Measurements from ENCODE around the gene HTR4. TPM values are rescaled to one million over a fixed set of nuclear protein-coding genes. Genes with fewer than 3 reads are reported as not detected.
A peak's percentile ranks its signal among the peaks of the same experiment; 100 is the strongest.

The HTR4 gene
- polyA plus RNA-seq, 3 donors, result not detected

DNA sequence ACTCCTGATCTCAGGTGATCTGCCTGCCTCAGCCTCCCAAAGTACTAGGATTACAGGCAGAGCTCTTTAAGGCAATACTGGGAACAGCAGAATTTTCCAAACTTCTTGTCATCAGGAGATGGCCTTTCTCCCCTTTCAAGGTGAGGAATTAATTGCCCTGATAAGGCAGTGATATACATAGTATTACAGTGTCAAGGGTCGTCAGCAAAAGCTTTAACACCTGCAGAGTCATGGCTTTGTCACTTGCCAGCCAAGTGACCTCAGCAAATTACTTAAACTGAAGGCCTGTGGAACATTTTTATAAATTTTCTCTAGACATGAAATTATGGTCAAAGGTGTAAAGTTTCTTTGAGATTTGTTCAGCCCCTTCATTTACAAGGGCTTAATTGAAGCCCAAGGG, 211.1 kb downstream of the HTR4 start:
- peak overlapping the region in 2 of 7 donors; percentile 8 to 30 for H3K27ac Mint-ChIP-seq
- intact Hi-C loops (cut with micrococcal nuclease), result loop anchor here (5.0 to 10.0 kb wide), 2 partner anchors 589 to 592 kb away; no protein-coding TSS in a partner anchor

DNA sequence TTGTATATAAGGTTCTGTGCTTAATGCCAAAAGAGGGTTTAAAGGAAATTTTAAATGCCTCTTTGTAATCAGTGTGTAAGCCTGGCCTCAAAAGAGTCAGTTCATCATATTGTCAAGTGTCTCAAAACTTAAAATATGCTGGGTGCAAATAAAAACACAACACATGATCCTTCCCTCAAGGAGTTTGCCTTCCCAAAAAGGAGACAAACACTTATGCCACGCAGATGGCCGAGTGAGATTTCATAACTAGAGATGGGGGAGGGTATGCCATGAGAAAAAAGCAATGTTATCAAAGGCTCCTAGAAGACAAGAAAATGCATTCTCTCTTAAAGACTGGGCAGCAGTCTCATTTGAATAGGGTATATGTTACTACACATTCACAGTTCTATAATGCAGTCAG, 215.4 kb downstream of the HTR4 start:
- no peak for TF ChIP-seq CTCF (IDR thresholded peaks at IDR 0.05)
- peaks cover 2% of the 10 kb centered on the region for H3K4me1 Mint-ChIP-seq
- WGBS (ENCODE audit: insufficient coverage), result no CpG with 5 or more reads among the region's 2 CpGs
- Histone ChIP-seq H3K4me2 (replicated peaks; ENCODE audit: extremely low read depth, low read length, poor library complexity, severe bottlenecking) (no peak overlapping the region), H3K27ac (ENCODE audit: low read depth in 1 of 2, low read length in 2 of 2) (no peak overlapping the region), H2AFZ (ENCODE audit: insufficient read depth, low read depth, low read length, poor library complexity, severe bottlenecking) (no peak overlapping the region), H3K4me3 (replicated peaks in 1 of 3; ENCODE audit: low read depth in 2 of 3, low read length in 3 of 3) (no peak overlapping the region), H4K20me1 (ENCODE audit: insufficient read depth, low read length) (no peaks in the 10 kb centered on the region), H3K36me3 (replicated peaks in 1 of 2; ENCODE audit: control insufficient read depth in 1 of 2, insufficient read depth in 2 of 2, low read length in 2 of 2) (peaks cover 92 to 99% of the 10 kb centered on the region in 2 donors), H3K9ac (ENCODE audit: insufficient read depth, low read length, poor library complexity, severe bottlenecking) (no peak overlapping the region), H3K4me1 (ENCODE audit: control insufficient read depth in 1 of 2, insufficient read depth in 2 of 2, low read length in 2 of 2) (no peaks in the 10 kb centered on the region), H3K27me3 (ENCODE audit: control insufficient read depth in 2 of 2, insufficient read depth in 2 of 2, low read length in 2 of 2) (no peaks in the 10 kb centered on the region), H3K79me2 (ENCODE audit: insufficient read depth, low read length) (no peaks in the 10 kb centered on the region), H3K9me3 (replicated peaks in 1 of 2; ENCODE audit: control insufficient read depth in 1 of 2, insufficient read depth in 1 of 2, low read length in 2 of 2) (no peaks in the 10 kb centered on the region)
- intact Hi-C loops (cut with micrococcal nuclease), result no loop called here
- H3K36me3 Mint-ChIP-seq, result peaks cover 68 to 87% of the 10 kb centered on the region in 2 donors
- H3K4me3 Mint-ChIP-seq, result no peak overlapping the region
- no peak for DNase-seq
- H3K9me3 Mint-ChIP-seq, result no peaks in the 10 kb centered on the region
- no peaks in the 10 kb centered on the region for H3K27me3 Mint-ChIP-seq (ENCODE audit: low read depth in 3 of 3)
- H3K27ac Mint-ChIP-seq, result peak overlapping the region in 1 of 7 donors; percentile 42

More for the DNA sequence above, 211.1 kb downstream of the HTR4 start:
- Histone ChIP-seq H3K9me3 (replicated peaks in 1 of 2; ENCODE audit: control insufficient read depth in 1 of 2, insufficient read depth in 1 of 2, low read length in 2 of 2) (no peaks in the 10 kb centered on the region), H3K4me2 (replicated peaks; ENCODE audit: extremely low read depth, low read length, poor library complexity, severe bottlenecking) (no peak overlapping the region), H4K20me1 (ENCODE audit: insufficient read depth, low read length) (no peaks in the 10 kb centered on the region), H3K4me1 (ENCODE audit: control insufficient read depth in 1 of 2, insufficient read depth in 2 of 2, low read length in 2 of 2) (no peaks in the 10 kb centered on the region), H2AFZ (ENCODE audit: insufficient read depth, low read depth, low read length, poor library complexity, severe bottlenecking) (no peak overlapping the region), H3K27me3 (ENCODE audit: control insufficient read depth in 2 of 2, insufficient read depth in 2 of 2, low read length in 2 of 2) (no peaks in the 10 kb centered on the region), H3K27ac (ENCODE audit: low read depth in 1 of 2, low read length in 2 of 2) (peak overlapping the region in 1 of 2 donors; percentile 4), H3K36me3 (replicated peaks in 1 of 2; ENCODE audit: control insufficient read depth in 1 of 2, insufficient read depth in 2 of 2, low read length in 2 of 2) (peaks cover 54 to 66% of the 10 kb centered on the region in 2 donors), H3K9ac (ENCODE audit: insufficient read depth, low read length, poor library complexity, severe bottlenecking) (no peak overlapping the region), H3K79me2 (ENCODE audit: insufficient read depth, low read length) (no peaks in the 10 kb centered on the region), H3K4me3 (replicated peaks in 1 of 3; ENCODE audit: low read depth in 2 of 3, low read length in 3 of 3) (no peak overlapping the region)
- DNase-seq, result no peak
- H3K4me1 Mint-ChIP-seq, result no peaks in the 10 kb centered on the region
- no peak overlapping the region for H3K4me3 Mint-ChIP-seq
- H3K27me3 Mint-ChIP-seq (ENCODE audit: low read depth in 3 of 3), result no peaks in the 10 kb centered on the region
- H3K9me3 Mint-ChIP-seq, result no peaks in the 10 kb centered on the region
- peaks cover 44 to 59% of the 10 kb centered on the region in 2 donors for H3K36me3 Mint-ChIP-seq
- no CpG with 5 or more reads among the region's 1 CpG for WGBS (ENCODE audit: insufficient coverage)
- no peak for TF ChIP-seq CTCF (IDR thresholded peaks at IDR 0.05)
